ENCODE measurements around the gene CACNA2D1. TPM values are rescaled to one million over a fixed set of nuclear protein-coding genes. Genes with fewer than 3 reads are reported as not detected.

The CACNA2D1 gene
- total RNA-seq, 4 donors from 2014 or later, result 29.8 to 47.6 (median 36.6) TPM

DNA sequence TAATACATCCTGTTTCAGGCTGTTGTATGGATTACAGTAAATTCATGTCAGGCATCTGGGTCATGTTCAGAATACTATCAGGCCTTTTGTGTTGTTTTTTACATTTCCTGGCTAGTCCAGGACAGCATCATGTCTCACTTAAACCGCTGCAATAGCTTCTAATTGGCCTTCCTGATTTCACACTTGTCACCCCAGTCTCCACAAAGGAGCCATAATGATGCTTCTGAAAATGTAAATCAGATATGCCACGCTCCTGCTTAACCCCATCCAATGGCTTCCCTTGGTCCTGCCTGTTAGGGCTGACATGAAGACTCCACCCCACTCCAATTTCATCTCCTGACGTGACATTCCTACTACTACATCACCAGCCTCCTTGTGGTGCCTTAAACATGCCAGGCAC lies 220.0 kb downstream of the CACNA2D1 start:
- Histone ChIP-seq H3K9me3 (no peaks in the 10 kb centered on the region), H3K4me3 (no peak overlapping the region), H3K36me3 (no peaks in the 10 kb centered on the region), H3K4me1 (no peaks in the 10 kb centered on the region), H3K27me3 (no peaks in the 10 kb centered on the region), H3K27ac (no peak overlapping the region)
- ATAC-seq, result no peak
- no peak for TF ChIP-seq POLR2A (IDR thresholded peaks at IDR 0.05)
- no peak for TF ChIP-seq EP300 (IDR thresholded peaks at IDR 0.05)
- TF ChIP-seq, protein P1, sequence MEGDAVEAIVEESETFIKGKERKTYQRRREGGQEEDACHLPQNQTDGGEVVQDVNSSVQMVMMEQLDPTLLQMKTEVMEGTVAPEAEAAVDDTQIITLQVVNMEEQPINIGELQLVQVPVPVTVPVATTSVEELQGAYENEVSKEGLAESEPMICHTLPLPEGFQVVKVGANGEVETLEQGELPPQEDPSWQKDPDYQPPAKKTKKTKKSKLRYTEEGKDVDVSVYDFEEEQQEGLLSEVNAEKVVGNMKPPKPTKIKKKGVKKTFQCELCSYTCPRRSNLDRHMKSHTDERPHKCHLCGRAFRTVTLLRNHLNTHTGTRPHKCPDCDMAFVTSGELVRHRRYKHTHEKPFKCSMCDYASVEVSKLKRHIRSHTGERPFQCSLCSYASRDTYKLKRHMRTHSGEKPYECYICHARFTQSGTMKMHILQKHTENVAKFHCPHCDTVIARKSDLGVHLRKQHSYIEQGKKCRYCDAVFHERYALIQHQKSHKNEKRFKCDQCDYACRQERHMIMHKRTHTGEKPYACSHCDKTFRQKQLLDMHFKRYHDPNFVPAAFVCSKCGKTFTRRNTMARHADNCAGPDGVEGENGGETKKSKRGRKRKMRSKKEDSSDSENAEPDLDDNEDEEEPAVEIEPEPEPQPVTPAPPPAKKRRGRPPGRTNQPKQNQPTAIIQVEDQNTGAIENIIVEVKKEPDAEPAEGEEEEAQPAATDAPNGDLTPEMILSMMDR (IDR thresholded peaks at IDR 0.05), result no peak
- 98 to 100% methylated on average over 2 to 3 of the region's 3 CpGs for WGBS, 2 donors (ENCODE audit: low coverage in 1 of 2)

DNA sequence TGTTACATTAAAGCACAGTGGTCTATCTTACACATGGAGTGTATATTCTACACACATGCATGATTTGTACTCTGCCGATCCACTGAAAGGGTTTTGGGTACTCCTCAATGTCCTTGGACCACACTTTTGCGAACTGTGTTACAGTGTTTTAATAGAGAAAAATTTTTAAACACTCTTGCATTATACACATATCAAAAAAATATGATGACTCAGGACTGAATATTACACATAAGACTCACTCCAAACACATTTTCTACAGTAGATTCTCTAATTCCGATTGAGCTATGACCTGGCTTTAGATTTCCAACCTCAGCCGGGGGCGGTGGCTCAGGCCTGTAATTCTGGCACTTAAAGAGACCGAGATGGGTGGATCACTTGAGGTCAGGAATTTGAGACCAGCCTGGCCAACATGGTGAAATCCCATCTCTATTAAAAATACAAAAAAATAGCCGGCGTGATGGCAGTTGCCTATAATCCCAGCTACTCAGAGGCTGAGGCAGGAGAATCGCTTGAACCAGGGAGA lies 222.4 kb downstream of the CACNA2D1 start:
- Histone ChIP-seq H3K9me3 (no peaks in the 10 kb centered on the region), H3K27me3 (no peaks in the 10 kb centered on the region), H3K4me3 (no peak overlapping the region), H3K27ac (no peak overlapping the region), H3K36me3 (no peaks in the 10 kb centered on the region), H3K4me1 (no peaks in the 10 kb centered on the region)
- no peak for ATAC-seq
- TF ChIP-seq POLR2AphosphoS5 (IDR thresholded peaks at IDR 0.05) (no peak), EP300 (IDR thresholded peaks at IDR 0.05) (no peak), POLR2A (IDR thresholded peaks at IDR 0.05) (no peak)
- TF ChIP-seq, protein P1 (IDR thresholded peaks at IDR 0.05), result no peak
- WGBS, 2 donors (ENCODE audit: low coverage in 1 of 2), result 93 to 96% methylated on average over 6 of the region's 9 CpGs

DNA sequence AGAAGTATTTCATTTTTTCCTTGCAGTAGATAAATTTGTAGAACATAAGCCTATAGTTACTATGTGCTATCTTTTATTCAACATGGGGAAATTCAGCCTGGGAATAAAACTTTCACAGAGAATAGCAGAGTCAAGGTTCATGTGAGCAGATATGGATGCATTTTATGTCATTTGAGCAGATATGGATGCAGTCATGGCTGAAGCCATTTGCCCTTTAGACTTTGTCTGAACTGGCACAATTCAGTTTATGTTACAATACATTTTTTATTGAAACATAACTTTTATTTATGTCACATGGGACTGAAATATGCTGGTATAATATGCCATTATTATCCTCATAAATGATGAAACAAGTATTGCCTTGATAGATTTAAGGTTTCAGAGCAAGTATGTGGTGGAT lies 231.1 kb downstream of the CACNA2D1 start:
- H3K4me3 ChIP-seq, result no peak overlapping the region
- no peak overlapping the region for H3K27ac ChIP-seq
- H3K4me1 ChIP-seq, result peaks cover 0 to 4% (median 0%) of the 10 kb centered on the region in 3 donors
- no peaks in the 10 kb centered on the region for H3K27me3 ChIP-seq
- TF ChIP-seq EP300 (IDR thresholded peaks at IDR 0.05) (no peak), POLR2A (IDR thresholded peaks at IDR 0.05) (no peak), POLR2AphosphoS5 (IDR thresholded peaks at IDR 0.05) (no peak)
- TF ChIP-seq, protein P1 (IDR thresholded peaks at IDR 0.05), result no peak
- no peak for ATAC-seq
- H3K36me3 ChIP-seq, result no peaks in the 10 kb centered on the region
- no peaks in the 10 kb centered on the region for H3K9me3 ChIP-seq

DNA sequence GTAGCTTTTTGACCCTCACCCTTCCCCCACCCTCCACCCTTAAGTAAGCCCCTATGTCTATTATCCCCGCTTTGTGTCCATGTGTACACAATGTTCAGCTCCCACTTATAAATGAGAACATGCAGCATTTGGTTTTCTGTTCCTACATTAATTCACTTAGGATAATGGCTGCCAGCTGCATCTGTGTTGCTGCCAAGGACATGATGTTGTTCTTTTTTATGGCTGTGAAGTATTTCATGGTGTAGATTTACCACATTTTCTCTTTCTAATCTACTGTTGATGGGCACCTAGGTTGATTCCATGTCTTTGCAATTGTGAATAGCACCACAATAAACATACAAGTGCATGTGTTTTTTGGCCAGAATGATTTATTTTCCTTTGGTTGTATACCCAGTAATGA lies 232.2 kb downstream of the CACNA2D1 start:
- Histone ChIP-seq H3K4me3 (no peak overlapping the region), H3K4me1 (peaks cover 0 to 4% (median 0%) of the 10 kb centered on the region in 3 donors), H3K27me3 (no peaks in the 10 kb centered on the region), H3K36me3 (no peaks in the 10 kb centered on the region), H3K9me3 (no peaks in the 10 kb centered on the region), H3K27ac (no peak overlapping the region)
- TF ChIP-seq EP300 (IDR thresholded peaks at IDR 0.05), result no peak
- no peak for TF ChIP-seq POLR2AphosphoS5 (IDR thresholded peaks at IDR 0.05)
- TF ChIP-seq POLR2A (IDR thresholded peaks at IDR 0.05), result no peak
- TF ChIP-seq, protein P1 (IDR thresholded peaks at IDR 0.05), result no peak
- no peak for ATAC-seq
- WGBS, 2 donors (ENCODE audit: low coverage in 1 of 2), result 100% methylated on average over 1 of the region's 1 CpG; no CpG with 5 or more reads in 1 of the 2 donors

DNA sequence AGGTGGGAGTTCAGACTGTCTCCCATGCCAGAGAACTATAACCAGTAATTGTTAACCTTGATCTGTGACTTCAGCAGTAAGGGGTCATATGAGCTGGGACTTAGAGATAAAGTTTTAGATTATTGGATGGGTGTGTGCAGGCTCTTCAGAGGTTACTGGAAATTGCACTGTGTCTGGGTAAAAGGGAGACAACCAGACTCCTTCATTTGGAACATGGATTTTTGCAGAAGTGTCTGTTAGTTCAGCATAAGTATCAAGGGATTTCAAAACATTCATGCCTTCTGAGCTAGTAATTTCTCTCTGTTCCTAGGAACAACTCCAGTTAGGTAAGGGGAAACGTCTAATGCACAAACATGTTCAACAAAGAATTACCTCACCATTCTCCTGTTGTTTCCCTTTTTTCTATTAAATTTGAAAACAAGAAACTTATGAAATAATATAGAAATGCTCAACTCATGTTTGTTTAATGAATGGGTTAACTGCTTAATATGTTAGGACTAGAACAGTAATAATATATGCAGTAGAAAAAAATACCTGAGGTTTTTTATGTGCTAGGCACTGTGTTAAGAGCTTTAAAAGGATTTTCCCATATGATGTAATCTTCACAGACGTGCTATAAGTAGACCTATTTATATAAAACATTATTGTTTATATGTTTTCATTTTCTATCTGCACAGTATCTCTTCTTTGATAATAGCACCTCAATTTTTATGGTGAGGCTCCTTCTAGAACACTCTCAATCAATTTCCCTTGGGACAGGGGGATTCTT lies 233.0 kb downstream of the CACNA2D1 start:
- H3K36me3 ChIP-seq, result no peaks in the 10 kb centered on the region
- H3K9me3 ChIP-seq, result no peaks in the 10 kb centered on the region
- peaks cover 0 to 4% (median 0%) of the 10 kb centered on the region in 3 donors for H3K4me1 ChIP-seq
- no peak overlapping the region for H3K4me3 ChIP-seq
- TF ChIP-seq EP300 (IDR thresholded peaks at IDR 0.05) (no peak), POLR2AphosphoS5 (IDR thresholded peaks at IDR 0.05) (no peak), POLR2A (IDR thresholded peaks at IDR 0.05) (no peak)
- TF ChIP-seq, protein P1 (IDR thresholded peaks at IDR 0.05), result no peak
- 54 to 58% methylated on average over 2 of the region's 2 CpGs for WGBS, 2 donors (ENCODE audit: low coverage in 1 of 2)
- no peak overlapping the region for H3K27ac ChIP-seq
- peak; percentile 53 for ATAC-seq
- H3K27me3 ChIP-seq, result no peaks in the 10 kb centered on the region
